ENCODE measurements around the gene PPP2R3A. TPM values are rescaled to one million over a fixed set of nuclear protein-coding genes. Genes with fewer than 3 reads are reported as not detected.
"Not testable (repeated sequence)": the region's sequence is repeated elsewhere in the genome, so short reads cannot be mapped to it uniquely, and the experiment has no call there.

The PPP2R3A gene
- total RNA-seq, 2 donors from 2014 or later: 0.50 to 0.54 TPM

DNA sequence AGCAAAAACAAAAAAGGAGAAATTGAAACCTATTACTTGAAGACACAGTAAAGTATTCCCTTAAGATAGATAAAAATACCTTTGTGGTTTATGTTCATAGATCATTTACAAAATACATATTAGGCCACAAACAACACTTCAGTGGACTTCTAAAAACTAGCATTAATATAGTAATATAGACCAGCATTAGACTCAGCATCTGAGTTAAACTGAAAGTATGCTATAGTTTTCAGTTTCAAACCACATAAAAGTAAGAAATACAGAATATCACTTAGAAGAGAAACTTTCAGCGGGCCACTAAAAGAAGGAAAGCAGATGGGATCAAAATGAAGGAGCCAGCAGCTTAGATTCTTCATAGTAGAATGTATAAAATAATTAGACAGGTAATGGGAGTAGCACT is 144.0 kb downstream of the PPP2R3A start:
- Mint-ChIP-seq H3K9me3 (no peaks in the 10 kb centered on the region), H3K27ac (no peak overlapping the region), H3K36me3 (no peaks in the 10 kb centered on the region)
- DNase-seq (ENCODE audit: low spot score in 2 of 2) (no peak), ATAC-seq (peak; percentile 63 to 86)

- Mint-ChIP-seq H3K36me3 (no peaks in the 10 kb centered on the region), H3K27ac (no peak overlapping the region), H3K9me3 (no peaks in the 10 kb centered on the region)
- ATAC-seq: no peak
- no peak for DNase-seq (ENCODE audit: low spot score in 2 of 2)
Observed at GRCh38 chr3:136110481-136110880, 145.0 kb downstream of the PPP2R3A start.

GRCh38 chr3:136114421-136114820 is 148.9 kb downstream of the PPP2R3A start:
- DNase-seq (ENCODE audit: low spot score in 2 of 2): no peak
- Mint-ChIP-seq H3K9me3 (peaks cover 5 to 6% of the 10 kb centered on the region in 2 donors), H3K36me3 (peaks cover 6 to 9% of the 10 kb centered on the region in 2 donors), H3K27ac (no peak overlapping the region)
- ATAC-seq: no peak

DNA sequence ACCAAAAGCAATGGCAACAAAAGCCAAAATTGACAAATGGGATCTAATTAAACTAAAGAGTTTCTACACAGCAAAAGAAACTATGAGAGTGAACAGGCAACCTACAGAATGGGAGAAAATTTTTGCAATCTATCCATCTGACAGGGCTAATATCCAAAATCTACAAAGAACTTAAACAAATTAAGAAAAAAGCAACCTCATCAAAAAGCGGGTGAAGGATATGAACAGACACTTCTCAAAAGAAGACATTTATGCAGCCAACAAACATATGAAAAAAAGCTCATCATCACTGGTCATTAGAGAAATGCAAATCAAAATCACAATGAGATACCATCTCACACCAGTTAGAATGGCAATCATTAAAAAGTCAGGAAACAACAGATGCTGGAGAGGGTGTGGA is 153.8 kb downstream of the PPP2R3A start:
- ATAC-seq; DNase-seq (ENCODE audit: low spot score in 2 of 2); H3K36me3 Mint-ChIP-seq; H3K9me3 Mint-ChIP-seq; H3K27ac Mint-ChIP-seq: not testable (repeated sequence)

GRCh38 chr3:136119783-136120182 is 154.3 kb downstream of the PPP2R3A start:
- H3K36me3 Mint-ChIP-seq; ATAC-seq; H3K9me3 Mint-ChIP-seq; DNase-seq (ENCODE audit: low spot score in 2 of 2); H3K27ac Mint-ChIP-seq: not testable (repeated sequence)

DNA sequence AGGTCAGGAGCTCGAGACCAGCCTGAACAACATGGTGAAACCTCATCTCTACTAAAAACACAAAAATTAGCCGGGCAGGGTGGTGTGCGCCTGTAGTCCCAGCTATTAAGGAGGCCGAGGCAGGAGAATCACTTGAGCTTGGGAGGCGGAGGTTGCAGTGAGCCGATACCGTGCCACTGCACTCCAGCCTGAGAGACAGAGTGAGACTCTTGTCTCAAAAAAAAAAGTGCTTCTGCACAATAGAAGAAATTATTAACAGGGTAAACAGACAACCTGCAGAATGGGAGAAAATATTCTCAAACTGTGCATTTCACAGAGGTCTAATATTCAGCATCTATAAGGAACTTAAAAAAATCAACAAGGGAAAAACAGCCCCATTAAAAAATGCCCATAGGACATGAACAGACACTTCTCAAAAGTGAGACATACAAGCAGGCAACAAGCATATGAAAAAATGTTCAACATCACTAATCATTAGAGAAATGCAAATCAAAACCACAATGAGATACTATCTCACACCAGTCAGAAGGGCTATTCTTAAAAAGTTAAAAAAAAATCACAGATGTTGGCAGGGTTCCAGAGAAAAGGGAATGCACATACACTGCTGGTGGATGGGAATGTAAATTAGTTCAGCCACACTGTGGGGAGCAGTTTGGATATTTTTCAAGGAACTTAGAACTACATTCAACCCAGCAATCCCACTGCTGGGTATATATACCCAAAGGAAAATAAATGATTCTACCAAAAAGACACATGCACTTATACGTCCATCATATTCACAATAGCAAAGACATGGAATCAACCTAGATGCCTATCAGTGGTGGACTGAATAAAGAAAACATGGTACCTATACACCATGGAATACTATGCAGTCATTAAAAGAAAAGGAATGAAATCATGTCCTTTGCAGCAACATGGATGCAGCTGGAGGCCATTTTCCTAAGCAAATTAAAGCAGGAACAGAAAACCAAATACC is 155.1 kb downstream of the PPP2R3A start:
- peaks cover 5 to 6% of the 10 kb centered on the region in 2 donors for H3K9me3 Mint-ChIP-seq
- no peak for ATAC-seq
- DNase-seq (ENCODE audit: low spot score in 2 of 2): no peak
- no peak overlapping the region for H3K27ac Mint-ChIP-seq
- peaks cover 6 to 9% of the 10 kb centered on the region in 2 donors for H3K36me3 Mint-ChIP-seq

DNA sequence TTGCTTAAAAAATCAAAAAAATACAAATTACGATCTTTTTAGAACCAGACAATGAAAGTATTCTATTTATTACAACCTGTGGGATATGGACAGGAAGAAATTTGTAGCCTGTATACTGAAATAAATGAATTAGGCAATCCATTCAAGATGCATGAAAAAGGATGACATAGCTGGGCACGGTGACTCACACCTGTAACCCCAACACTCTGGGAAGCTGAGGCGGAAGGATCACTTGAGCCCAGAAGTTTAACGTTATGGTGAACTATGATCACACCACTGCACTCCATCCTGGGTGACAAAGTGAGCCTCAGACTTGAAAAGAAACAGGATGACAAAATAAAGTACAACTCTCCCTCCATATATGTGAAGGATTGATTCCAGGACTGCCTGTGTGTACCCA is 156.5 kb downstream of the PPP2R3A start:
- H3K27ac Mint-ChIP-seq: no peak overlapping the region
- H3K9me3 Mint-ChIP-seq: peaks cover 3 to 4% of the 10 kb centered on the region in 2 donors
- ATAC-seq (peak in 1 of 2 donors; percentile 22), DNase-seq (ENCODE audit: low spot score in 2 of 2) (no peak)
- peaks cover 6% of the 10 kb centered on the region in 2 donors for H3K36me3 Mint-ChIP-seq

GRCh38 chr3:136131647-136132046 is 166.1 kb downstream of the PPP2R3A start:
- DNase-seq (ENCODE audit: low spot score in 2 of 2); H3K27ac Mint-ChIP-seq; ATAC-seq: not testable (repeated sequence)
- Mint-ChIP-seq H3K36me3 (peaks cover 6 to 20% of the 10 kb centered on the region in 2 donors), H3K9me3 (peaks cover 7 to 10% of the 10 kb centered on the region in 2 donors)

- peaks cover 0 to under 1% of the 10 kb centered on the region in 2 donors for H3K9me3 Mint-ChIP-seq
- ATAC-seq: no peak
- H3K36me3 Mint-ChIP-seq: no peaks in the 10 kb centered on the region
- H3K27ac Mint-ChIP-seq: no peak overlapping the region
- DNase-seq (ENCODE audit: low spot score in 2 of 2): no peak
Observed at GRCh38 chr3:136134091-136134490, 168.6 kb downstream of the PPP2R3A start.

- ATAC-seq (peak in 1 of 2 donors; percentile 41), DNase-seq (ENCODE audit: low spot score in 2 of 2) (no peak)
- H3K36me3 Mint-ChIP-seq: no peaks in the 10 kb centered on the region
- no peaks in the 10 kb centered on the region for H3K9me3 Mint-ChIP-seq
- H3K27ac Mint-ChIP-seq: no peak overlapping the region
Observed at GRCh38 chr3:136135039-136135802, 169.7 kb downstream of the PPP2R3A start.

- DNase-seq (ENCODE audit: low spot score in 2 of 2) (no peak), ATAC-seq (peak in 1 of 2 donors; percentile 21)
- H3K36me3 Mint-ChIP-seq: no peaks in the 10 kb centered on the region
- H3K27ac Mint-ChIP-seq: no peak overlapping the region
- H3K9me3 Mint-ChIP-seq: no peaks in the 10 kb centered on the region
Observed at GRCh38 chr3:136136454-136136853, 170.9 kb downstream of the PPP2R3A start.

DNA sequence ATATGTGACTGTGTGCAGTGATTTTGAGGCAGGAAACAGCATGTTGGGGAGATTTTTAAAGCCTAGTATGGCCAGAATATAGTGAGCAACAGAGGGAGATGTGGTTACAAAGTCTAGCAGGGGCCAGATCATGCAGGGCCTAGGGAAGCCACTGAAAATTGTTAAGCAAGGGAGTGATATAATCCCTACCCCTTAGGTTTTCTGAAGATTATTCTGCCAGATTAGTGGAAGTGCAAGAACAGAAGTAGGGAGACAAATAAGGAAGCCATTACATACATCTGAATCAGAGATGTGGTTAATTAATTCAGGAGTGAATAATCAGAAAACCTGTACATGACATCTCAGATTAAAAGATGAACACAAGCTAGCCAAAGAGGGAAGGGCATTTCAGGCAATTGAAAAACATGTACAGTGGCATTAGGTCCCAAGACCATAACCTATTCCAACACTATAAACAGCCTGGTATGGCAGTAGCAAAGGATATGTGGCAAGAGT is 175.8 kb downstream of the PPP2R3A start:
- ATAC-seq: peak in 1 of 2 donors; percentile 25
- Mint-ChIP-seq H3K36me3 (no peaks in the 10 kb centered on the region), H3K27ac (peak overlapping the region; percentile 14 to 44), H3K9me3 (no peaks in the 10 kb centered on the region)
- DNase-seq (ENCODE audit: low spot score in 2 of 2): no peak

DNA sequence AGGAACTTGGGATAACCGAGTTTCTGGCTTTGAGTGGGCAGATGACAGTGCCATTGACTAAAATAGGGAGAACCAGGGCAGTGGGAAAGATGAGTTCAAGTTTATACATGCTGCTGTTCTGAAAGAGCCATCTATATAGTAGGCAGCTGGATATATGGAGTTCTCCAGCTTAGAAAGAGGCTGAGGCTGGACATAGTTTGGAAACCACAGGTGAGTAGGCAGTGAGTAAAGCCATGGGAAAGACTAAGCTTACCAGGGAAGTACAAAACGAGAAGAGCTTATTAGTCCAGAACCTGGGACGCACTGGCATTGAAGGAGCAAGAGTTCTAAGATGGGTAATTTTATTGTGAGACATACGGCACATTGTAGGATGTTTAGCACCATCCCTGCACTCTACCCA is 176.4 kb downstream of the PPP2R3A start:
- peak in 1 of 2 donors; percentile 20 for ATAC-seq
- Mint-ChIP-seq H3K36me3 (no peaks in the 10 kb centered on the region), H3K27ac (peak overlapping the region; percentile 14 to 44), H3K9me3 (no peaks in the 10 kb centered on the region)
- no peak for DNase-seq (ENCODE audit: low spot score in 2 of 2)

DNA sequence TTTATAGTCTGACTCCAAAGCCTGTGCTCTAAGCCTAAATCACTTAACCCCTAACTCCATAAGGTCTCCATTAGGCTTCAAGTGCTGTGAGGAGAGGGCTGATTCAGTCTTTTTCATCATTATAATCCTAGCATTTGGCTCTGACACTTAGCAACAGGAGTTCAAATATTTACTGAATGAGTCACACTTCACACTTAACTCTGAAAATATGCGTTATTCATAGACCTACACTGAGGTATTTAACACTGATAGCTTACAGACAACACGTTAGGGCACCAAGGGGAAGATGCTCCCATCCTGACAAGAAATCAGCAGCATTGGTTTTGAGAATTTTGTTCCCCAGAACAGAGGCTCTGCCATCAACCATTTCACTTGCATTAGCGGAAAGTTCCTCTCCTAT is 177.1 kb downstream of the PPP2R3A start:
- DNase-seq (ENCODE audit: low spot score in 2 of 2): no peak

DNA sequence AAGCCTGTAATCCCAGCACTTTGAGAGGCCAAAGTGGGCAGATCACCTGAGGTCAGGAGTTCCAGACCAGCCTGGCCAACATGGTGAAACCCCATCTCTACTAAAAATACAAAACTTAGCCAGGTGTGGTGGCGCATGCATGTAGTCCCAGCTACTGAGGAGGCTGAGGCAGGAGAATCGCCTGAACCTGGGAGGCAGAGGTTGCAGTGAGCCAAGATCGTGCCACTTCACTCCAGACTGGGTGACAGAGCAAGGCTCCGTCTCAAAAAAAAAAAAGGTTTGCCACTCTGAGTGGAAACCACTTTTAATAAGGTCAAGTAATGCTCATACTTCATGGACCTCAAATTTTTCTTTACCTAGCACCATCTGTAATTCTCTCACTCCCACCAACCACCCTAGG is 178.9 kb downstream of the PPP2R3A start:
- H3K9me3 Mint-ChIP-seq; DNase-seq (ENCODE audit: low spot score in 2 of 2); H3K36me3 Mint-ChIP-seq; ATAC-seq: not testable (repeated sequence)
- H3K27ac Mint-ChIP-seq: peak overlapping the region in 1 of 2 donors; percentile 18

More for the DNA sequence above, 177.1 kb downstream of the PPP2R3A start:
- ATAC-seq: peak; percentile 83 to 88
- Mint-ChIP-seq H3K36me3 (no peaks in the 10 kb centered on the region), H3K9me3 (no peaks in the 10 kb centered on the region), H3K27ac (peak overlapping the region; percentile 14 to 76)

DNA sequence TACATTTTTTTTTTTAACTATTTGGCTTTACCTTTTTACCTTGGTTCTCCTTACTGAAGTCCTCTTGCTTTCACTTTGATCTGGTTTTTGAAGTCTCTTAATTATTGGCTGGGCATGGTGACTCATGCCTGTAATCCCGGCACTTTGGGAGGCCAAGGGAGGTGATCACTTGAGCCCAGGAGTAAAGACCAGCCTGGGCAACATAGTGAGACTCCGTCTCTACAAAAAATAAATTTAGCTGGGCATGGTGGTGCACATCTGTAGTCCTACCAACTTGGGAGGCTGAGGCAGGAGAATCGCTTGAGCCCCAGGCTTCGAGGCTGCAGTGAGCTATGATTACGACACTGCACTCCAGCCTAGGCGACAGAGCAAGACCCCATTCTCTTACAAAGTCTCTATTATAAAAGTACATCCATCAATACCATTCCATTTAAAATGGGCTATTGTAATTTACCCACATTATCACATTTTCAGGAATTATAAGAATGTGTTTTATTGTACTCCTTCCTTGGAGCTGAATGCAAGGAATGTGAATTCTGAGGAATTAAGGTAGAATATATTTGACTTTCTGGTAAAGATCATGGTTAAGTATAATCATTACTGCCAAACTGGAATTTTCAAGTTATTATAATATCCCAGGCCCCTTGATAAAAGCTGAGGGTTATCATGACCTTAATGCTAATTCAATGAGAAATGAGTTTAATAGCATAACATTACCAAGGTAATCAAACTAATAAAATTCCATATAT is 181.6 kb downstream of the PPP2R3A start:
- DNase-seq (ENCODE audit: low spot score in 2 of 2) (no peak), ATAC-seq (no peak)
- H3K27ac Mint-ChIP-seq: no peak overlapping the region
- H3K9me3 Mint-ChIP-seq: no peaks in the 10 kb centered on the region
- peaks cover 9 to 21% of the 10 kb centered on the region in 2 donors for H3K36me3 Mint-ChIP-seq
